Measurements from ENCODE around the gene PXDN.

- TF ChIP-seq TAF1 (IDR thresholded peaks at IDR 0.05; ENCODE audit: borderline replicate concordance, low read depth, low read length), result no peak
- TF ChIP-seq TCF12 (IDR thresholded peaks at IDR 0.05; ENCODE audit: low read depth, low read length), result no peak
- TF ChIP-seq YY1 (IDR thresholded peaks at IDR 0.05; ENCODE audit: low read depth, low read length), result no peak
These were observed 62.8 kb downstream of the PXDN start for GRCh38 chr2:1681323-1682180.

All from GM12878 (cell line).